Activated T-helper 17 cell treated with anti-CD3 and anti-CD28 coated beads, Interleukin-2, amount 50 U/mL, for 72 hours (primary cell): ENCODE measurements around the gene HVCN1. TPM values are rescaled to one million over a fixed set of nuclear protein-coding genes. Genes with fewer than 3 reads are reported as not detected.
"Not testable (repeated sequence)": the region's sequence is repeated elsewhere in the genome, so short reads cannot be mapped to it uniquely, and the experiment has no call there.

Source experiments
- ATAC-seq: fragments of 150-1000 bp; cut with Tn5 transposase; replicated peaks from 2 replicates; pipeline ENCODE4 v1.10.0; 2021; ENCODE audit warnings: mild to moderate bottlenecking, moderate library complexity
- H3K27ac Mint-ChIP-seq: one replicate; pipeline ENCODE4 v1.8.0; 2022; ENCODE audit warnings: mixed read lengths
- H3K27me3 Mint-ChIP-seq: one replicate; pipeline ENCODE4 v1.8.0; 2022; ENCODE audit warnings: mixed read lengths
- H3K36me3 Mint-ChIP-seq: one replicate; pipeline ENCODE4 v1.8.0; 2022; ENCODE audit warnings: low read depth, mild to moderate bottlenecking, mixed read lengths
- H3K4me1 Mint-ChIP-seq: one replicate; pipeline ENCODE4 v1.8.0; 2022; ENCODE audit warnings: mixed read lengths
- H3K4me3 Mint-ChIP-seq: one replicate; pipeline ENCODE4 v1.8.0; 2022; ENCODE audit warnings: mild to moderate bottlenecking, mixed read lengths
- H3K9me3 Mint-ChIP-seq: one replicate; pipeline ENCODE4 v1.8.0; 2022; ENCODE audit warnings: mixed read lengths
- total RNA-seq, 2 donors: library from RNA; stranded (reverse); gene quantifications; one replicate each; pipeline ENCODE4 v1.2.3, GENCODE V29; 2022

The HVCN1 gene
- total RNA-seq, 2 donors from 2014 or later, result 0.71 to 1.7 TPM

DNA sequence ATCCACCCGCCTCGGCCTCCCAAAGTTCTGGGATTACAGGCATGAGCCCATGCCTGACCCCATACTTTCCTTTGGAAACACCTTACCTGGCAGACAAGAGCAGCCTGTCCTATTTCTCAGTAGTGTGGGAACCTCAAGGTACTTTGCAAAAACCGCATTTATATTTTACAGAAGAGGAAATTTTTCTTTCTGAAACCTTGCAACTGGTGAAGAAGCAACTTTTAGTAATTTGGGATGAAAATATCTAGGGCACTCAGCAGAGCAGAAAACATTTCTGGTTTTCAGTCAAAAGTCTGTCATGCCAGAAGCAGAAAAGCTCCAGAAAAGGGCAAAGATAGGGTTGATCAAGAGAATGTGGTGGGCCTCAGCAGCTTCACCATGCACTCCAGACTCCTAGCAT lies 21.2 kb downstream of the HVCN1 start:
- H3K27me3 Mint-ChIP-seq, result no peaks in the 10 kb centered on the region
- no peaks in the 10 kb centered on the region for H3K36me3 Mint-ChIP-seq
- no peak overlapping the region for H3K27ac Mint-ChIP-seq
- H3K4me3 Mint-ChIP-seq, result no peak overlapping the region
- H3K9me3 Mint-ChIP-seq, result peaks cover 16% of the 10 kb centered on the region
- no peak for ATAC-seq
- H3K4me1 Mint-ChIP-seq, result peaks cover 19% of the 10 kb centered on the region

DNA sequence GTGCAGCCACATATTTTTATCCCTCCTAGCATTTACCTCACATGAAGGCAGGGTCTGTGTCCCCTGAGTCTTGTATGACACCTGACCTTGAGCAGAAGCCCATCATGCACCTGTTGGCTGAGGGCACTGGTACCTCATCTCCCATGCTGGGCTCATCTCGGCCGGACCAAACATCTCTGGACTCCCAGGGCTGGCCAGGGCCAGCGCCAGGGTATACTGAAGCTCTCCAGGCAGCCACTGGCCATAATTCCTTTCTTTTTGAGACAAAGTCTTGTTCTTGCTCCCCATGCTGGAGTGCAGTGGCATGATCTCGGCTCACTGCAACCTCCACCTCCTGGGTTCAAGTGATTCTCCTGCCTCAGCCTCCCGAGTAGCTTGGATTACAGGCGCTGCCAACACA lies 22.0 kb downstream of the HVCN1 start:
- H3K36me3 Mint-ChIP-seq, result no peaks in the 10 kb centered on the region

DNA sequence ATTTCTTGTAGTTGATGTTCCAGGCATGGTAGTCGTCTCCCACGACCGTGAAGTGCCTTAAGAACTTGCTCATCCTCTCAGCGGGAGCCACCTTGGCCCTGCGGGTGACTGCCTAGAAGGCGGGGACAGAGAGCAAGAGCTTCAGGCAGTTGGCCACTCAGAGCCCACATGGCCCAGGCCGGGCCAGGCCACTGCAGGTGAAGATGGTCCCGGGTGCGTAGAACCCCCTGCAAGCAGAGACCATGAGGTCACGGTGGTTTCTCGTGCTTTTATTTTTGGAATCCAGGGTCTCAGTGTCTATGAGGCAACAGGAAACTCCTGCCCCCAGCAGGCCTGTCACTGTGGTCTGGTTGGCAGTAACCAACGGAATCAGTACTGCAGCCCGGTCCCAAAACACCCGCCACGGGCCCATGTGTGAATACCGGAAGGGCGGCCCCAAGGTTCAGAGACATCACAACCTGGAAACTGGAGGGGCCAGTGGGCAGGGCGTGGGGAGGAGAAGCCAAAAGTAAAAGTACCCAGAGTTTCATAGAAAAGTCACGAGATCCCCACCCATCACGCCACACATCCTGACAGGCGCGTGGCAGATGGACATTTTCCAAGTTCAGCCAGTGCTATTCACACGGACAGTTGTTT lies 27.5 kb downstream of the HVCN1 start:
- no peak overlapping the region for H3K27ac Mint-ChIP-seq
- H3K36me3 Mint-ChIP-seq, result no peaks in the 10 kb centered on the region
- H3K27me3 Mint-ChIP-seq, result no peaks in the 10 kb centered on the region
- H3K9me3 Mint-ChIP-seq, result peaks cover 12% of the 10 kb centered on the region
- peak overlapping the region; percentile 15 for H3K4me3 Mint-ChIP-seq
- H3K4me1 Mint-ChIP-seq, result no peaks in the 10 kb centered on the region
- ATAC-seq, result peak; percentile 34

More for the DNA sequence above, 22.0 kb downstream of the HVCN1 start:
- no peak overlapping the region for H3K4me3 Mint-ChIP-seq
- H3K27ac Mint-ChIP-seq, result no peak overlapping the region
- H3K9me3 Mint-ChIP-seq, result peaks cover 16% of the 10 kb centered on the region
- no peaks in the 10 kb centered on the region for H3K27me3 Mint-ChIP-seq
- no peak for ATAC-seq
- peaks cover 19% of the 10 kb centered on the region for H3K4me1 Mint-ChIP-seq

DNA sequence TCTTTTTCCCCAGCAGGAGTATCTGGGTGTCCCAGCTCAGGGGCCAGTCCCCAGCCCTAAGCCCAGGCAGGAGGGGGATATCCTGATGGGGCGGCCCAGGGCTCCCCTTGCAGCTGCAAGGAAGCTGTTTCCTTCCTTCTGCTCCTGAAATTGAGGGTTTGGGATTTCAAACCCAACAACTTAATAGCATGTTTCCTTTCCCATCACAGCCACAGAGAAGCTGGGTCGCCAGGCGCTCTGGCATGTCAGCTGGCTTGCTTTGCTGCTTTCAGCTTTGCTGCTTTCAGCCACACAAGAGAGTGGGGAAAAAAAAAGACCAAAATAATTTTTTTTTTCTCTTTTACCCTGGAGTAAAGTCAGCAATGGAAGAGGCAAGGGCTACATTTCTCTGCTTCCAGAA lies 30.0 kb downstream of the HVCN1 start:
- Mint-ChIP-seq H3K36me3 (no peaks in the 10 kb centered on the region), H3K4me1 (no peaks in the 10 kb centered on the region), H3K4me3 (no peak overlapping the region), H3K27ac (no peak overlapping the region), H3K27me3 (no peaks in the 10 kb centered on the region), H3K9me3 (no peaks in the 10 kb centered on the region)
- no peak for ATAC-seq

DNA sequence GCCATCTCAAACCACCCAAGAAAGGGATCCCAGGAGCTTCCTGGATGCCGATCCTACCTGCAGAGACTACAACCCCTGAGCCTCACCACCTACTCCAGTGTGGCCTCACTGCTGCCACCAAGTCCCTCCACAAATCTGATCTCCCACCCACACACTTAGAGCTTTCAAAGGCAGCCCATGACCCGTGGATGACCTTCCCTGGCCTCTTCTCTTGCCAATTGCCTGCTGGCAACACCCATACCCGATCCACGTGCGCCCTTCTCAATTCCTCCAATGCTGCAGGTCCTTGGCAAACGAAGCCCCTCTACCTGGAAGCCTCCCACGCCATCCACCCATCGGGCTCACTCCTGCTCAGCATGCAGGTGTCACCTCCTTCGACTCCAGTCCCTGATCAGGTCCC lies 30.7 kb downstream of the HVCN1 start:
- Mint-ChIP-seq H3K4me1 (no peaks in the 10 kb centered on the region), H3K27ac (no peak overlapping the region), H3K4me3 (no peak overlapping the region), H3K27me3 (no peaks in the 10 kb centered on the region), H3K9me3 (no peaks in the 10 kb centered on the region), H3K36me3 (no peaks in the 10 kb centered on the region)
- no peak for ATAC-seq

DNA sequence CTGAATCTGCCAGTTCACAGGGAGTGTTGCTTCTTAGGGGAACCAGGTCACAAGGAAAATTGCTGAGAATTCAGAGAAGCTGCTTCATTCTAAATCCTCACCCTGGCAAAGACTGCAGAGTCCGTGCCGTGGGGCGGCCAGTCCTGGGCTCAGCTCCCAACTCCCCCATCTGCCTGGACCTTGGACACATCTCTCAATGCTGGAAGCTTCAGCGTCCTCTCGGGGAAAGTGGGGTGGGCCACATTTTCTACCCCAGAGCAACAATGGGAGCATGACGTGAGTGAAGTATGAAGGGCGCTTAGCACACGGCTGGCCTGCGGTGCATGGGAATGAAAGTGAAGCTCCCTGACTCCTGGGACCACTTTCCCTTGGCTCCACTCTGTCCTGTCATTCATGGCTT lies 31.2 kb downstream of the HVCN1 start:
- no peak for ATAC-seq
- H3K27ac Mint-ChIP-seq, result no peak overlapping the region
- no peaks in the 10 kb centered on the region for H3K36me3 Mint-ChIP-seq
- no peaks in the 10 kb centered on the region for H3K27me3 Mint-ChIP-seq
- H3K9me3 Mint-ChIP-seq, result no peaks in the 10 kb centered on the region
- no peak overlapping the region for H3K4me3 Mint-ChIP-seq
- H3K4me1 Mint-ChIP-seq, result no peaks in the 10 kb centered on the region

DNA sequence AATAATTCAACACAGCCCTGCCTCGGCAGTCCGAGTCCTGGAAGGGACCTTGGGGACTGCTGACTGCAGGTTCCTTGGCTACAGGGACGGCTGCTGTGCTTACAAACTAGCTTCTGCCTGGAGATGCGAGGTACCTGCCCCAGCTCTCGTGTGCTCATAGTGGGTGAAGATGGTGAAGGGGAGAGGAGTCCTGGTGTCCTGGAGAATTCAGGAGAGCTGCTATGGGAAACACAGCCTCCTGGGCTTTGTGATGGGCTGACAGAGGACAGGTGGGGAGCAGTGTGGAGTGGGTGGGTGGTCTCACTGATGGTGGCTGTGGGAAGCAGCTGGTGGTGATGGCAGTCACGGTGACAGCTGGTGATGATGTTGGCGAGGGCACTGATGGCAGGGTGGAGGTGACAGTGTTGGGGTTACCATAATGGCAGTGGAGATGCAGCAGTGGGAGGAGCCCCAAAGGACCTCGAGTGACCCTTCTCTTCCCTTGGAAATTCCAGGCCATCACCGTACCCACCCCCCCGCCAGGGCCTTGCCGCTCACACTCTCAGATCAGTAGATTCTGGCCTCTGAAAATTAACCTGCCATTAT lies 32.8 kb downstream of the HVCN1 start:
- Mint-ChIP-seq H3K27me3 (no peaks in the 10 kb centered on the region), H3K4me3 (no peak overlapping the region), H3K4me1 (no peaks in the 10 kb centered on the region), H3K36me3 (no peaks in the 10 kb centered on the region), H3K27ac (no peak overlapping the region), H3K9me3 (no peaks in the 10 kb centered on the region)
- no peak for ATAC-seq

DNA sequence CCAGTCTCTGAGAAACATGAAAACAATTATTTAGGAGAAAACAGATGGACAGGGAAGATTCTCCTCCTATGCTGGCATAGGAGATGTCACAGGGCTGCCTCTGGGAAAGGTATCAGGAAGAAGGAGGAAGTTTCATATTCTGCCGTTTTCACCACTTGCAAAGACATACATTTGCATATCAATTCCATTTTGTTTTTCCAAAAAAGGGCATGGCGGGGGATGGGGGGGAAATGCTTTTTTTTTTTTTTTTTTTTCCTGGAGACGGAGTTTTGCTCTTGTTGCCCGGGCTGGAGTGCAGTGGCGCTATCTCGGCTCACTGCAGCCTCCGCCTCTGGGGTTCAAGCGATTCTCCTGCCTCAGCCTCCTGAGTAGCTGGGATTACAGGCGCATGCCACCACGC lies 34.7 kb downstream of the HVCN1 start:
- H3K4me3 Mint-ChIP-seq, H3K36me3 Mint-ChIP-seq, H3K27me3 Mint-ChIP-seq, H3K4me1 Mint-ChIP-seq, ATAC-seq, H3K27ac Mint-ChIP-seq, H3K9me3 Mint-ChIP-seq: not testable (repeated sequence)

DNA sequence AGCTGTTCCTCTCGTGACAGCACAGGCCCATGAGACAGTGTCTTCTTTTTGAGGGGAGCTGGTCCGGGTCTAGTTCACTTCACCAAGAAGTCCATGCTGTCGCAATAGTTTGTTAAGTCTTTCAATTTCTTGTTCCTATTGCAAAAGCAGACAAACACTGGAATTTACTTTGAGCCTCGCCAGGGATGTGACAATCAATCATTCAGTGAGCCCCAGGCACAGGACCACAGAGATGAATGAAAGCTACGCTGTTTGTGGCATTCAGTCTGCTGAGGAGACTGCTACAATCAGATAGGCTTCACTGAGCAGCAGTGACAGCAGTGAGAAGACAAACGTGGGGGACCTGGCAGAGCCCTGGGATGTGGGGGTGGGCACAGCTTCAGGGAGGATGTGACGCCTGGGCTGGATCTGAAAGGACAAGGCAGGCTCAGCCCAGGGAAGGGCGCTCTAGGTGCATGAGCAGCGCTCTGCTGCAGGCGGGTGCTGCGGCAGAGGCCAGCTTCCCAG lies 39.5 kb downstream of the HVCN1 start:
- no peaks in the 10 kb centered on the region for H3K4me1 Mint-ChIP-seq

DNA sequence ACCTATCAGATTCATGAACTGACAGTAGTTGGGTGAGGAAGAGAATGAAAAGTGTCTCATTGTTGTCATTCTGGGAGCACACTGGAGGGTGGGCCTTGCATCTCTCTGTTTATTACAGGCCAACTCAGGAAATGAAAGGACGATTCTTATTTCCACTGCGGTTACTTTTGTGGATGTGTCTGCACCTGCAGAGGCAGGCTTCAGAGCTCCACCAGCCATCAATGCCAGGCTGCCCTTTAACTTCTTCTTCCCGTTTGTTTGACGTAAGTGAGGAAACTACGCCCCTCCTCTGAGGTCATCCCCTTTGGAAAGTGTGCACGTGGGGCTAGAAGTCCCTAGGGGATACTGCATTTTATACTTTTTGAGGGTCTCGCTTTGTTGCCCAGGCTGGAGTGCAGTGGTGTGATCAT lies 41.3 kb downstream of the HVCN1 start:
- Mint-ChIP-seq H3K27me3 (no peaks in the 10 kb centered on the region), H3K4me3 (no peak overlapping the region), H3K27ac (no peak overlapping the region)

More for the DNA sequence above, 39.5 kb downstream of the HVCN1 start:
- no peak overlapping the region for H3K27ac Mint-ChIP-seq
- no peak overlapping the region for H3K4me3 Mint-ChIP-seq
- no peaks in the 10 kb centered on the region for H3K36me3 Mint-ChIP-seq
- H3K27me3 Mint-ChIP-seq, result no peaks in the 10 kb centered on the region
- no peaks in the 10 kb centered on the region for H3K9me3 Mint-ChIP-seq
- no peak for ATAC-seq

DNA sequence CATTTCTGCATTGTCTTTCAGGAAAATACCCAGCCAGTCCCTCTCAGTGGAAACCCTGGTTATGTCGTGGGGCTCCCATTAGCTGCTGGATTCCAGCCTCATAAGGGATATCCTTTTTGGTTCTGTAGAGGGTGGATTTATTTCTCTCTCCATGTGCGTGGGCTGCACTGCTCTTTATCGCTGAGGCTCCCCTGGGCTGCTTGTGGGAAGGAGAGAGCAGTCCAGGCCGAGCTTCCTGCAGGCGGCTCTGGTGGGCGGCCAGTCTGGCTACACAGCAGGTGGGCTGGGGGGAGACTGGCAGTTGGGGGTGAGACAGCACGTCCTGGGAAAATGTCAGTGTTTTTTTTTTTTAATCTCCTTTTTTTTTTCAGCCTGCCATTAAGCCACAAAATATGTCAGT lies 47.4 kb downstream of the HVCN1 start:
- Mint-ChIP-seq H3K36me3 (no peaks in the 10 kb centered on the region), H3K4me1 (no peaks in the 10 kb centered on the region), H3K27ac (no peak overlapping the region), H3K4me3 (no peak overlapping the region), H3K27me3 (no peaks in the 10 kb centered on the region), H3K9me3 (no peaks in the 10 kb centered on the region)
- no peak for ATAC-seq

More for the DNA sequence above, 41.3 kb downstream of the HVCN1 start:
- Mint-ChIP-seq H3K4me1 (no peaks in the 10 kb centered on the region), H3K9me3 (no peaks in the 10 kb centered on the region), H3K36me3 (no peaks in the 10 kb centered on the region)
- peak; percentile 38 for ATAC-seq

DNA sequence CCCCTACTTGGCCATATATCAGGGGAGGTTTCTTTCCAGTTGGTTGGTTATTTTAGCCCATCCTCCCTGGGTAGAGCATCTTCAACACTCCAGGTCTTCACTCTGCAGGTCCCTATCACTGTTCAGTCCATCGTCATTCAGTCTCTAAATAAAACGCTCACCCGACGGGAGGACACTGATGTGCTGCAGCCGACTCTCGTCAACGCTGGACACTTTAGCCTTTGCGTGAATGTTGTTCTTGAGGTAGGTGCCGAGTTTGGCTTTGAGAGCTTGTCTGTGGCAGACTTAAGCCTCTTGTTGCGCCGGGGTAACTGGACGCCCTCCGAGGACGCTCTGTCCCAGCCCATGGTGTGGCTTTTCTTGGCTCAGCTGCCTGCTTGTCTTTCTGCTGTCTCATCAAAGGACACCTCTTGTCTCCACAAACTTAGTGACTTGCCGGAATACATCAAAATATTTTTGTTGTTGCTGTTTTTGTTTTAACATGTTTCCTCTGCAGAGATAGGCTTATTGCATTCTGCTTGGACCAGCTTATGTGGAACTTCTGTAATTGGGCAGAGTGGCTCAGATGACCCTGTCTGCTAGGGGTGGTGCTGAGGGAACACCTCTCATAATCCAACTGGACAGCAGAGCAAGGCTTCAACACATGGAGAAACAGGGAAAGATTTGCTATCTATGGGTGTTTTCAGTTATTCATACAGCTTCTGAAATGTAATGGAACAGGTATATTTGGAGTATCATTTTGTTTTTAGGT lies 48.5 kb downstream of the HVCN1 start:
- Mint-ChIP-seq H3K9me3 (no peaks in the 10 kb centered on the region), H3K4me1 (no peaks in the 10 kb centered on the region), H3K27me3 (no peaks in the 10 kb centered on the region), H3K4me3 (no peak overlapping the region), H3K36me3 (no peaks in the 10 kb centered on the region), H3K27ac (no peak overlapping the region)
- no peak for ATAC-seq

DNA sequence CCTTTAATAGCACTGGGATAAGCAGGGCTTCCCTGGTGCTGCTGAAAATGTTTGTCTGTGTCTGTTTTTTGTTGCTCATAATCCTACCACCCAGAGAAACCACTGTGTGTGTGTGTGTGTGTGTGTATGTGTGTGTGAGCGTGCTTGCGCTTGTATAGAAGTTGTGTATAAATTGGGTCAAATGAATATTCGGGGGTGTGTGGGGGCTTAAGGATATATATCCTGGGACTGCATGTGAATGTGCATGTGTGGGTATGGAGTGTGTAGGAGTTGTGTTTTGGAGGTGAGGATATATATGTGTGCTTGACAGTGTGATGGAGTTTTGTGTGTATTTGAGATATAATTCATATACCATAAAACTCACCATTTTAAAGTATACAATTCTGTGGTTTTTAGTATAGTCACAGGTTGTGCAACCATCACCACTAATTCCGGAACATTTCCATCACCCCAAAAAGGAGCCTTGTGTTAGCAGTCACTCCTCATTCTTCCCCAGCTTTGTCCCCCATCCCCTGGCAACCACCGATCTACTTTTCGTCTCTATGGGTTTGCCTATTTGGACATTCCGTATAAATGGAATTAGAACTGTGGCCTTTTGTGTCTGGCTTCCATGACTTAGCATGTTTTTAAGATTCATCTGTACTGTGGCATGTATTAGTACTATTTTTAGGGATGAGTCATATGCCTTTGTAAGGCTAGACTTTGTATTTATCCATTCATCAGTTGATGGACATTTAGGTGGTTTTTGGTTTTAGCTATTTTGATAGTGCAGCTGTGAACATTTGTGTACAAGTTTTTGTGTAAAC lies 49.4 kb downstream of the HVCN1 start:
- ATAC-seq, result no peak
- H3K36me3 Mint-ChIP-seq, result no peaks in the 10 kb centered on the region
- no peaks in the 10 kb centered on the region for H3K4me1 Mint-ChIP-seq
- no peaks in the 10 kb centered on the region for H3K9me3 Mint-ChIP-seq
- no peak overlapping the region for H3K4me3 Mint-ChIP-seq
- H3K27ac Mint-ChIP-seq, result no peak overlapping the region
- H3K27me3 Mint-ChIP-seq, result no peaks in the 10 kb centered on the region

DNA sequence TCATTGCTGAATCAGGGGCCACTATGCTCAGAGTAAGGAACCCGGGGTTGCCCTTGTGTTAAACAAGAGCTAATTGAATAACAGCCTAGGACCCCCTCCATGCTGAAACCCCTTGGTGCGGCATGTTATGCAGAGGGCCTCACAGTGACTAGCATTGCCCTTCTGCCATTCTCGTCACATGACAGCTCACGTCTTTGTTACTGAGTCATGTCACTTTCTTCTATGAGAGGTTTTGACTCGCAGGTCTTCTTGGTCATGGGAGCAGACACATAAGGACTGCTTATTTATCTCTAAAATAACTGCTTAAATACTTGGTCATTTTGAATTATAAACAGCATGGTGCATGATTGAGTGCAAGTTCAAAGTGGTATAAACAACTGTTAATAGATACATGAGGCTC lies 50.1 kb downstream of the HVCN1 start:
- Mint-ChIP-seq H3K27ac (no peak overlapping the region), H3K27me3 (no peaks in the 10 kb centered on the region), H3K9me3 (no peaks in the 10 kb centered on the region), H3K4me1 (no peaks in the 10 kb centered on the region), H3K36me3 (no peaks in the 10 kb centered on the region), H3K4me3 (no peak overlapping the region)
- ATAC-seq, result no peak
